PC-3 (cell line): ENCODE results near the gene KIAA0040. TPM values are rescaled to one million over a fixed set of nuclear protein-coding genes. Genes with fewer than 3 reads are reported as not detected.

Experiments used
- ATAC-seq: fragments of 200-7000 bp; cut with Tn5 transposase; 2 replicates; pipeline ENCODE4 v1.9.1; 2020; ENCODE audit warnings: mild to moderate bottlenecking, moderate library complexity
- BruUV-seq: library from RNA; stranded (reverse); fragments of 400-500 nt; replicated peaks from 2 replicates; lab custom pipeline; 2021; lab: Mats Ljungman, UMichigan
- CTCF ChIA-PET: fragments of 300-600 bp; sonication (Branson Sonifier 250); formaldehyde crosslinking; loops from one replicate; lab custom pipeline; 2022; ENCODE audit warnings: antibody characterized with exemption; lab: Charles Lee
- POLR2A ChIA-PET: fragments of 300-600 bp; sonication (Branson Sonifier 250); formaldehyde crosslinking; loops from one replicate; lab custom pipeline; 2022; ENCODE audit warnings: antibody characterized with exemption; ENCODE audit not compliant: unreplicated experiment; lab: Charles Lee
- DNase-seq: peaks from one replicate; pipeline ENCODE4 v3.0.0-alpha.2; 2015
- H2AFZ ChIP-seq: fragments of 300-600 bp; sonication (generic); 2 replicates; pipeline ENCODE4 v1.6.0; 2016; ENCODE audit warnings: antibody characterized with exemption, low read length
- H3F3A ChIP-seq: fragments of 300-600 bp; sonication (generic); one replicate; pipeline ENCODE4 v1.6.0; 2017; ENCODE audit warnings: antibody characterized with exemption, low read length, control low read depth, mild to moderate bottlenecking; ENCODE audit not compliant: unreplicated experiment
- H3K27ac ChIP-seq: fragments of 300-600 bp; sonication (generic); 2 replicates; pipeline ENCODE4 v1.5.1; 2016; ENCODE audit warnings: mild to moderate bottlenecking, low read length
- H3K27me3 ChIP-seq: fragments of 300-600 bp; sonication (generic); 2 replicates; pipeline ENCODE4 v1.6.1; 2016; ENCODE audit warnings: low read length, mixed read lengths
- H3K36me3 ChIP-seq: fragments of 300-600 bp; sonication (generic); 2 replicates; pipeline ENCODE4 v1.6.1; 2016; ENCODE audit warnings: low read depth, mixed run types, low read length, mixed read lengths
- H3K4me1 ChIP-seq: fragments of 300-600 bp; sonication (generic); 2 replicates; pipeline ENCODE4 v1.5.1; 2016; ENCODE audit warnings: low read length; ENCODE audit not compliant: insufficient read depth
- H3K4me2 ChIP-seq: fragments of 300-600 bp; sonication (generic); 2 replicates; pipeline ENCODE4 v1.6.0; 2016; ENCODE audit warnings: low read length
- H3K4me3 ChIP-seq: fragments of 300-600 bp; sonication (generic); 2 replicates; pipeline ENCODE4 v1.5.1; 2016; ENCODE audit warnings: mild to moderate bottlenecking, low read length, mixed read lengths
- H3K79me2 ChIP-seq: fragments of 300-600 bp; sonication (generic); 2 replicates; pipeline ENCODE4 v1.6.1; 2017; ENCODE audit warnings: low read length, mixed read lengths
- H3K9ac ChIP-seq: fragments of 300-600 bp; sonication (generic); 2 replicates; pipeline ENCODE4 v1.6.0; 2016; ENCODE audit warnings: mild to moderate bottlenecking, low read length
- H3K9me2 ChIP-seq: fragments of 300-600 bp; sonication (generic); replicated peaks from 2 replicates; pipeline ENCODE4 v1.6.1; 2016; ENCODE audit warnings: mixed run types, low read length, mixed read lengths
- H3K9me3 ChIP-seq: fragments of 300-600 bp; sonication (generic); 2 replicates; pipeline ENCODE4 v1.6.1; 2016; ENCODE audit warnings: low read length, mixed read lengths
- H4K20me1 ChIP-seq: fragments of 300-600 bp; sonication (generic); 2 replicates; pipeline ENCODE4 v1.6.1; 2016; ENCODE audit warnings: low read length, mixed read lengths
- CTCF ChIP-seq: fragments of 300-600 bp; sonication (generic); conservative IDR thresholded peaks from 2 replicates; pipeline ENCODE4 v1.5.1; 2017; ENCODE audit warnings: antibody characterized with exemption, low read depth, mild to moderate bottlenecking, low read length
- EZH2 ChIP-seq: fragments of 300-600 bp; sonication (generic); IDR thresholded peaks from one replicate; pipeline ENCODE4 v1.6.1; 2017; ENCODE audit warnings: antibody characterized with exemption, mild to moderate bottlenecking, low read length; ENCODE audit not compliant: unreplicated experiment
- EZH2phosphoT487 ChIP-seq: fragments of 300-600 bp; sonication (generic); IDR thresholded peaks from 2 replicates; pipeline ENCODE4 v1.6.1; 2018; ENCODE audit warnings: mild to moderate bottlenecking, antibody characterized with exemption, low read length, borderline replicate concordance
- intact Hi-C: fragments of 100-400 bp; cut with micrococcal nuclease; formaldehyde crosslinking; loops from 2 replicates; pipeline ENCODE4 v1.9.0; 2023
- total RNA-seq: library from RNA; depleted of rRNA; stranded (reverse); fragments of >200 nt; gene quantifications from 2 replicates; pipeline ENCODE4 v1.2.3, GENCODE V29; 2014

Gene KIAA0040
- total RNA-seq, 1 experiment from 2014 or later = 17.8 TPM

GRCh38 chr1:175169286-175170018 lies 23.1 kb downstream of the KIAA0040 start:
- TSS peak; percentile 81 for BruUV-seq
- peak overlapping the region; percentile 72 for H3K4me2 ChIP-seq
- H3K4me1 ChIP-seq = peaks cover 45% of the 10 kb centered on the region
- peak overlapping the region; percentile 98 for H3K27ac ChIP-seq
- H3K79me2 ChIP-seq = no peaks in the 10 kb centered on the region
- DNase-seq (peak; percentile 88), ATAC-seq (peak; percentile 92)
- intact Hi-C loops = loop anchor here (1.0 kb wide), 2 partner anchors 28 to 48 kb away; no protein-coding TSS in a partner anchor
- peak overlapping the region; percentile 30; the same call in 1 of the 2 replicates for H3K4me3 ChIP-seq
- POLR2A ChIA-PET = interaction anchor here (0.6 to 1.4 kb wide), 4 partner anchors 12 to 853 kb away, joined by 3 to 7 read pairs (median 6); no protein-coding TSS in a partner anchor
- no peak overlapping the region for H2AFZ ChIP-seq
- H3K9me3 ChIP-seq = no peaks in the 10 kb centered on the region
- H3K9ac ChIP-seq = peak overlapping the region; percentile 72
- H4K20me1 ChIP-seq = no peaks in the 10 kb centered on the region
- H3K27me3 ChIP-seq = no peaks in the 10 kb centered on the region
- peaks cover 16% of the 10 kb centered on the region; the same call in 1 of the 2 replicates for H3K36me3 ChIP-seq
- H3K9me2 ChIP-seq = no peaks in the 10 kb centered on the region
- TF ChIP-seq CTCF = no peak
- no peak for TF ChIP-seq EZH2phosphoT487
- TF ChIP-seq EZH2 = no peak
- peaks cover 14% of the 10 kb centered on the region for H3F3A ChIP-seq
- CTCF ChIA-PET = interaction anchor here (1.0 to 1.2 kb wide), 2 partner anchors 15 to 18 kb away, joined by 4 to 9 read pairs; no protein-coding TSS in a partner anchor

- H3K9ac ChIP-seq = peak overlapping the region; percentile 52
- no peak overlapping the region for H3K4me3 ChIP-seq
- BruUV-seq = no TSS peak
- H3K9me2 ChIP-seq = no peaks in the 10 kb centered on the region
- no peaks in the 10 kb centered on the region for H3K27me3 ChIP-seq
- peak overlapping the region; percentile 63 for H3K4me2 ChIP-seq
- peaks cover 38% of the 10 kb centered on the region for H3K4me1 ChIP-seq
- peaks cover 9% of the 10 kb centered on the region for H3F3A ChIP-seq
- peak overlapping the region; percentile 98 for H3K27ac ChIP-seq
- no peak overlapping the region for H2AFZ ChIP-seq
- H4K20me1 ChIP-seq = no peaks in the 10 kb centered on the region
- intact Hi-C loops = loop anchor here (1.0 kb wide), 2 partner anchors 29 to 49 kb away; no protein-coding TSS in a partner anchor
- H3K79me2 ChIP-seq = no peaks in the 10 kb centered on the region
- ATAC-seq (peak; percentile 13; the same call in 1 of the 2 replicates), DNase-seq (no peak)
- no peaks in the 10 kb centered on the region for H3K9me3 ChIP-seq
- peaks cover 16% of the 10 kb centered on the region; the same call in 1 of the 2 replicates for H3K36me3 ChIP-seq
- TF ChIP-seq CTCF = no peak
- no peak for TF ChIP-seq EZH2phosphoT487
- no peak for TF ChIP-seq EZH2
- ChIA-PET POLR2A (interaction anchor here (1.4 kb wide), 1 partner anchor 23 kb away, joined by 7 read pairs; no protein-coding TSS in a partner anchor), CTCF (interaction anchor here (1.0 to 1.2 kb wide), 2 partner anchors 14 to 17 kb away, joined by 4 to 9 read pairs; no protein-coding TSS in a partner anchor)
Observed at GRCh38 chr1:175168782-175169181, 23.8 kb downstream of the KIAA0040 start.

- BruUV-seq = no TSS peak
- no peaks in the 10 kb centered on the region for H3K79me2 ChIP-seq
- peaks cover 35% of the 10 kb centered on the region for H3K4me1 ChIP-seq
- DNase-seq = no peak
- no peak for ATAC-seq
- no peaks in the 10 kb centered on the region for H3K9me3 ChIP-seq
- peaks cover 18% of the 10 kb centered on the region; the same call in 1 of the 2 replicates for H3K36me3 ChIP-seq
- CTCF ChIA-PET = no interaction called here
- intact Hi-C loops = no loop called here
- TF ChIP-seq EZH2phosphoT487 = no peak
- no peak for TF ChIP-seq EZH2
- no peak for TF ChIP-seq CTCF
- peaks cover 9% of the 10 kb centered on the region for H3F3A ChIP-seq
- no peaks in the 10 kb centered on the region for H3K27me3 ChIP-seq
- no peak overlapping the region for H3K9ac ChIP-seq
- H3K9me2 ChIP-seq = no peaks in the 10 kb centered on the region
- H3K27ac ChIP-seq = no peak overlapping the region
- H4K20me1 ChIP-seq = no peaks in the 10 kb centered on the region
- no peak overlapping the region for H3K4me2 ChIP-seq
- H3K4me3 ChIP-seq = no peak overlapping the region
- no peak overlapping the region for H2AFZ ChIP-seq
- POLR2A ChIA-PET = no interaction called here
Observed at GRCh38 chr1:175167861-175168260, 24.7 kb downstream of the KIAA0040 start.
